A673 (cell line): ENCODE results near the gene UBA52.

ENCODE experiments used
- EZH2 ChIP-seq: fragments of 200-600 bp; sonication (generic); IDR thresholded peaks from 2 replicates; pipeline ENCODE4 v1.6.1; 2017; ENCODE audit warnings: borderline replicate concordance, low read depth, mild to moderate bottlenecking, mixed read lengths, antibody characterized with exemption, low read length; ENCODE audit not compliant: poor library complexity, severe bottlenecking
- TF ChIP-seq, protein P1 (sequence below): fragments of 300-800, 200-600 bp; sonication (generic); conservative IDR thresholded peaks from 2 replicates; pipeline ENCODE4 v1.5.1; 2017; ENCODE audit warnings: low read depth, mild to moderate bottlenecking, antibody characterized with exemption, low read length, moderate library complexity, mixed read lengths

DNA sequence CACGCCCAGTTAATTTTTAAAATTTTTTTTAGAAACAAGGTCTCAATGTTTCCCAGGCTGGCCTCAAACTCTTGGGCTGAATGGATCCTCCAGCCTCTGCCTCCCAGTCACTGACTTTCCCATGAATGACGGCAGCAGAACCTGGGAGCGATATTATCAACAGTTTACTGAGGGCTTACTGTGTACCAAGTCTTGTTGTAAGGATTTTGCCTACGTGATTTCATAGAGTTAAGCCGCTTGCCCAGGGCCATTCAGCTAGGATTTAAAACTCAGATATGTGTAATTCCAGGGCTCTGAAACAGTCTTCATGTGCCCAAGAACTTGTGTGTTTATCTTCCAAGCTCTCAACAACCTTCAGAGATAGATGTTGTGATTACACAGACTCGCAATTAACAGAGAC lies 20.0 kb upstream of the UBA52 start:
- TF ChIP-seq, protein P1, sequence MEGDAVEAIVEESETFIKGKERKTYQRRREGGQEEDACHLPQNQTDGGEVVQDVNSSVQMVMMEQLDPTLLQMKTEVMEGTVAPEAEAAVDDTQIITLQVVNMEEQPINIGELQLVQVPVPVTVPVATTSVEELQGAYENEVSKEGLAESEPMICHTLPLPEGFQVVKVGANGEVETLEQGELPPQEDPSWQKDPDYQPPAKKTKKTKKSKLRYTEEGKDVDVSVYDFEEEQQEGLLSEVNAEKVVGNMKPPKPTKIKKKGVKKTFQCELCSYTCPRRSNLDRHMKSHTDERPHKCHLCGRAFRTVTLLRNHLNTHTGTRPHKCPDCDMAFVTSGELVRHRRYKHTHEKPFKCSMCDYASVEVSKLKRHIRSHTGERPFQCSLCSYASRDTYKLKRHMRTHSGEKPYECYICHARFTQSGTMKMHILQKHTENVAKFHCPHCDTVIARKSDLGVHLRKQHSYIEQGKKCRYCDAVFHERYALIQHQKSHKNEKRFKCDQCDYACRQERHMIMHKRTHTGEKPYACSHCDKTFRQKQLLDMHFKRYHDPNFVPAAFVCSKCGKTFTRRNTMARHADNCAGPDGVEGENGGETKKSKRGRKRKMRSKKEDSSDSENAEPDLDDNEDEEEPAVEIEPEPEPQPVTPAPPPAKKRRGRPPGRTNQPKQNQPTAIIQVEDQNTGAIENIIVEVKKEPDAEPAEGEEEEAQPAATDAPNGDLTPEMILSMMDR, result no peak
- TF ChIP-seq EZH2, result no peak
